Astrocyte (in vitro differentiated cells and primary cell): Measurements from ENCODE around the gene RYR2. TPM values are rescaled to one million over a fixed set of nuclear protein-coding genes. Genes with fewer than 3 reads are reported as not detected.

ENCODE experiments used
- DNase-seq: peaks from one replicate; pipeline ENCODE4 v3.0.0-alpha.2; 2010; ENCODE audit warnings: low read depth
- FAIRE-seq: peaks from 2 replicates; lab custom pipeline; 2011; peaks lifted over from hg19 to GRCh38; lab: Jason Lieb, UNC
- H2AFZ ChIP-seq: 2 replicates; pipeline ENCODE4 v1.6.0; 2012; ENCODE audit warnings: low read depth, low read length, inconsistent platforms
- H3K27ac ChIP-seq: 2 replicates; pipeline ENCODE4 v1.5.1; 2011; ENCODE audit warnings: low read depth, low read length, inconsistent platforms
- H3K27me3 ChIP-seq: 2 replicates; pipeline ENCODE4 v1.6.0; 2011; ENCODE audit warnings: low read length, inconsistent platforms; ENCODE audit not compliant: insufficient read depth
- H3K36me3 ChIP-seq: 2 replicates; pipeline ENCODE4 v1.5.1; 2011; ENCODE audit warnings: low read length, inconsistent platforms; ENCODE audit not compliant: insufficient read depth
- H3K4me1 ChIP-seq: 2 replicates; pipeline ENCODE4 v1.5.1; 2011; ENCODE audit warnings: low read length, inconsistent platforms; ENCODE audit not compliant: insufficient read depth
- H3K4me2 ChIP-seq: 2 replicates; pipeline ENCODE4 v1.6.0; 2012; ENCODE audit warnings: low read length, inconsistent platforms
- H3K4me3 ChIP-seq: 2 replicates; pipeline ENCODE4 v1.5.1; 2011; ENCODE audit warnings: low read depth, mild to moderate bottlenecking, low read length, inconsistent platforms; ENCODE audit not compliant: insufficient read depth
- H3K79me2 ChIP-seq: 2 replicates; pipeline ENCODE4 v1.6.0; 2012; ENCODE audit warnings: mild to moderate bottlenecking, low read length, inconsistent platforms; ENCODE audit not compliant: insufficient read depth
- H3K9ac ChIP-seq: 2 replicates; pipeline ENCODE4 v1.6.0; 2012; ENCODE audit warnings: mild to moderate bottlenecking, low read length, inconsistent platforms
- H3K9me3 ChIP-seq: 2 replicates; pipeline ENCODE4 v1.5.1; 2012; ENCODE audit warnings: low read depth, mild to moderate bottlenecking, low read length, inconsistent platforms; ENCODE audit not compliant: insufficient read depth
- H4K20me1 ChIP-seq: 2 replicates; pipeline ENCODE4 v1.6.0; 2012; ENCODE audit warnings: low read length, inconsistent platforms; ENCODE audit not compliant: insufficient read depth
- H3K27ac Mint-ChIP-seq: one replicate; pipeline ENCODE4 v1.8.0; 2021; ENCODE audit warnings: mild to moderate bottlenecking, mixed read lengths; ENCODE audit not compliant: unreplicated experiment
- H3K27me3 Mint-ChIP-seq: one replicate; pipeline ENCODE4 v1.8.0; 2021; ENCODE audit warnings: low read depth, mixed read lengths; ENCODE audit not compliant: unreplicated experiment
- H3K36me3 Mint-ChIP-seq: one replicate; pipeline ENCODE4 v1.8.0; 2021; ENCODE audit warnings: low read depth, mixed read lengths; ENCODE audit not compliant: unreplicated experiment
- H3K4me1 Mint-ChIP-seq: one replicate; pipeline ENCODE4 v1.8.0; 2021; ENCODE audit warnings: low read depth, mixed read lengths; ENCODE audit not compliant: unreplicated experiment
- H3K4me3 Mint-ChIP-seq: one replicate; pipeline ENCODE4 v1.8.0; 2021; ENCODE audit warnings: mild to moderate bottlenecking, moderate library complexity, mixed read lengths; ENCODE audit not compliant: unreplicated experiment
- H3K9me3 Mint-ChIP-seq: one replicate; pipeline ENCODE4 v1.8.0; 2021; ENCODE audit warnings: mild to moderate bottlenecking, mixed read lengths; ENCODE audit not compliant: unreplicated experiment
- EZH2 ChIP-seq: IDR thresholded peaks from 2 replicates; pipeline ENCODE4 v1.6.1; 2012; ENCODE audit warnings: mild to moderate bottlenecking, low read length, inconsistent platforms; ENCODE audit not compliant: insufficient read depth
- total RNA-seq: library from RNA; stranded (reverse); gene quantifications from 2 replicates; pipeline ENCODE4 v1.2.1, GENCODE V29; 2021
- TF ChIP-seq, protein P1 (sequence below): IDR thresholded peaks from 2 replicates; pipeline ENCODE4 v1.5.1; 2011; ENCODE audit warnings: low read depth, mild to moderate bottlenecking, inconsistent platforms, low read length, moderate library complexity; ENCODE audit not compliant: insufficient read depth

Gene RYR2
- total RNA-seq, 1 donor from 2014 or later = 0.30 TPM

GRCh38 chr1:237244778-237245177 is 202.8 kb downstream of the RYR2 start:
- H3K9me3 Mint-ChIP-seq = no peaks in the 10 kb centered on the region
- H3K36me3 Mint-ChIP-seq = no peaks in the 10 kb centered on the region
- no peak overlapping the region for H3K4me3 ChIP-seq
- TF ChIP-seq, protein P1, sequence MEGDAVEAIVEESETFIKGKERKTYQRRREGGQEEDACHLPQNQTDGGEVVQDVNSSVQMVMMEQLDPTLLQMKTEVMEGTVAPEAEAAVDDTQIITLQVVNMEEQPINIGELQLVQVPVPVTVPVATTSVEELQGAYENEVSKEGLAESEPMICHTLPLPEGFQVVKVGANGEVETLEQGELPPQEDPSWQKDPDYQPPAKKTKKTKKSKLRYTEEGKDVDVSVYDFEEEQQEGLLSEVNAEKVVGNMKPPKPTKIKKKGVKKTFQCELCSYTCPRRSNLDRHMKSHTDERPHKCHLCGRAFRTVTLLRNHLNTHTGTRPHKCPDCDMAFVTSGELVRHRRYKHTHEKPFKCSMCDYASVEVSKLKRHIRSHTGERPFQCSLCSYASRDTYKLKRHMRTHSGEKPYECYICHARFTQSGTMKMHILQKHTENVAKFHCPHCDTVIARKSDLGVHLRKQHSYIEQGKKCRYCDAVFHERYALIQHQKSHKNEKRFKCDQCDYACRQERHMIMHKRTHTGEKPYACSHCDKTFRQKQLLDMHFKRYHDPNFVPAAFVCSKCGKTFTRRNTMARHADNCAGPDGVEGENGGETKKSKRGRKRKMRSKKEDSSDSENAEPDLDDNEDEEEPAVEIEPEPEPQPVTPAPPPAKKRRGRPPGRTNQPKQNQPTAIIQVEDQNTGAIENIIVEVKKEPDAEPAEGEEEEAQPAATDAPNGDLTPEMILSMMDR = no peak
- TF ChIP-seq EZH2 = no peak
- peaks cover 3% of the 10 kb centered on the region for H3K9me3 ChIP-seq
- no peak overlapping the region for H3K4me3 Mint-ChIP-seq
- no peak overlapping the region for H3K27ac ChIP-seq
- no peaks in the 10 kb centered on the region for H3K79me2 ChIP-seq
- H3K4me1 Mint-ChIP-seq = no peaks in the 10 kb centered on the region
- H3K4me2 ChIP-seq = no peak overlapping the region
- no peaks in the 10 kb centered on the region for H3K27me3 ChIP-seq
- H3K27me3 Mint-ChIP-seq = no peaks in the 10 kb centered on the region
- FAIRE-seq (no peak), DNase-seq (no peak)
- H3K9ac ChIP-seq = no peak overlapping the region
- H2AFZ ChIP-seq = no peak overlapping the region
- no peak overlapping the region for H3K27ac Mint-ChIP-seq
- no peaks in the 10 kb centered on the region for H3K36me3 ChIP-seq
- H4K20me1 ChIP-seq = no peaks in the 10 kb centered on the region
- no peaks in the 10 kb centered on the region for H3K4me1 ChIP-seq

DNA sequence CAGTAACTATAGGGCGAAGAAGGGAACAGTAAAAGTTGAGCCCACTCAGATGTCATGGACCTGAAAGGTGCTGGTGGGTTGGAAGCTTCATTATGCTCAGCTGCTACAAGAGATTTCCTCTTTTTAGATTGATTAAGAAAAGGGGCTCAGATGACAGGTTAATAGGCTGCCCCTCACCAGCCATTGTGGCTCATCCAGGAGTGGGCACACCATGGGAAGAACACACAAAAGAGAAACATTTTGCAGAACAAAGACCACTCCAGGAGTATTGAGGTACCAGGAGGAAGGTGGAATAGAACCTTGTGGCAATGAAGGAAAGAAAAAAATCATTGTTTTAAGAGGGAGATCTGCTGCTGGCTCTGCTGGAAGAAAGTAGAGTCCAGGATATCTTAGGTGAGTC is 205.5 kb downstream of the RYR2 start:
- Histone ChIP-seq H3K9me3 (peaks cover 7% of the 10 kb centered on the region), H3K27me3 (no peaks in the 10 kb centered on the region), H3K4me1 (no peaks in the 10 kb centered on the region), H3K4me2 (no peak overlapping the region), H3K27ac (no peak overlapping the region), H3K36me3 (no peaks in the 10 kb centered on the region), H4K20me1 (no peaks in the 10 kb centered on the region), H3K9ac (no peak overlapping the region), H3K79me2 (no peaks in the 10 kb centered on the region), H2AFZ (no peak overlapping the region), H3K4me3 (no peak overlapping the region)
- Mint-ChIP-seq H3K36me3 (no peaks in the 10 kb centered on the region), H3K27me3 (no peaks in the 10 kb centered on the region), H3K9me3 (no peaks in the 10 kb centered on the region), H3K27ac (no peak overlapping the region), H3K4me1 (no peaks in the 10 kb centered on the region), H3K4me3 (no peak overlapping the region)
- DNase-seq (no peak), FAIRE-seq (no peak)
- no peak for TF ChIP-seq EZH2
- TF ChIP-seq, protein P1 = no peak

GRCh38 chr1:237249120-237249519 is 207.1 kb downstream of the RYR2 start:
- Histone ChIP-seq H3K27ac (no peak overlapping the region), H3K36me3 (no peaks in the 10 kb centered on the region), H3K4me2 (no peak overlapping the region), H4K20me1 (no peaks in the 10 kb centered on the region), H3K27me3 (no peaks in the 10 kb centered on the region), H2AFZ (no peak overlapping the region), H3K9ac (no peak overlapping the region), H3K79me2 (no peaks in the 10 kb centered on the region), H3K9me3 (peaks cover 4% of the 10 kb centered on the region), H3K4me3 (no peak overlapping the region), H3K4me1 (no peaks in the 10 kb centered on the region)
- H3K9me3 Mint-ChIP-seq = no peaks in the 10 kb centered on the region
- TF ChIP-seq, protein P1 = no peak
- TF ChIP-seq EZH2 = no peak
- FAIRE-seq = no peak
- H3K27ac Mint-ChIP-seq = no peak overlapping the region
- H3K27me3 Mint-ChIP-seq = no peaks in the 10 kb centered on the region
- no peaks in the 10 kb centered on the region for H3K36me3 Mint-ChIP-seq
- no peak overlapping the region for H3K4me3 Mint-ChIP-seq
- DNase-seq = no peak
- H3K4me1 Mint-ChIP-seq = no peaks in the 10 kb centered on the region
